Muscle layer of duodenum (tissue), 2 donors: ENCODE results near the gene CLINT1.

ENCODE experiments used
- H3K27ac ChIP-seq: one replicate; pipeline ENCODE4 v1.7.0; 2013; ENCODE audit warnings: mild to moderate bottlenecking, low read length
- H3K27me3 ChIP-seq: one replicate; pipeline ENCODE4 v1.7.0; 2013; ENCODE audit warnings: low read depth, mild to moderate bottlenecking, control low read depth, low read length
- H3K36me3 ChIP-seq, 2 donors: one replicate each; pipeline ENCODE4 v1.7.0; 2013; ENCODE audit warnings: low read length in 2 of 2, control low read depth in 1 of 2, mild to moderate bottlenecking in 1 of 2; ENCODE audit not compliant: insufficient read depth in 2 of 2, control insufficient read depth in 1 of 2
- H3K4me1 ChIP-seq, 2 donors: one replicate each; pipeline ENCODE4 v1.7.0; 2013; ENCODE audit warnings: low read length in 2 of 2, mild to moderate bottlenecking in 2 of 2, control low read depth in 1 of 2, moderate library complexity in 1 of 2; ENCODE audit not compliant: insufficient read depth in 2 of 2, control insufficient read depth in 1 of 2
- H3K4me3 ChIP-seq, 2 donors: one replicate each; pipeline ENCODE4 v1.7.0; 2013; ENCODE audit warnings: low read length in 2 of 2, low read depth in 1 of 2, mild to moderate bottlenecking in 1 of 2
- H3K9me3 ChIP-seq, 2 donors: one replicate each; pipeline ENCODE4 v1.7.0; 2013; ENCODE audit warnings: low read length in 2 of 2, control low read depth in 1 of 2, mild to moderate bottlenecking in 1 of 2; ENCODE audit not compliant: control insufficient read depth in 1 of 2
- donor health status: healthy.

The CLINT1 gene

GRCh38 chr5:157817928-157818327 is 41.0 kb downstream of the CLINT1 start:
- Histone ChIP-seq H3K36me3 (peaks cover 9 to 27% of the 10 kb centered on the region in 2 donors), H3K9me3 (no peaks in the 10 kb centered on the region), H3K27me3 (no peaks in the 10 kb centered on the region), H3K4me3 (no peak overlapping the region), H3K27ac (no peak overlapping the region), H3K4me1 (peaks cover 9 to 28% of the 10 kb centered on the region in 2 donors)

GRCh38 chr5:157817387-157817702 is 41.6 kb downstream of the CLINT1 start:
- Histone ChIP-seq H3K36me3 (peaks cover 11 to 33% of the 10 kb centered on the region in 2 donors), H3K9me3 (no peaks in the 10 kb centered on the region), H3K27me3 (no peaks in the 10 kb centered on the region), H3K4me1 (peaks cover 9 to 28% of the 10 kb centered on the region in 2 donors), H3K4me3 (no peak overlapping the region), H3K27ac (no peak overlapping the region)

- no peak overlapping the region for H3K4me3 ChIP-seq
- peaks cover 8 to 28% of the 10 kb centered on the region in 2 donors for H3K4me1 ChIP-seq
- no peak overlapping the region for H3K27ac ChIP-seq
- H3K27me3 ChIP-seq: no peaks in the 10 kb centered on the region
- H3K9me3 ChIP-seq: no peaks in the 10 kb centered on the region
- H3K36me3 ChIP-seq: peaks cover 16 to 33% of the 10 kb centered on the region in 2 donors
Observed at GRCh38 chr5:157816682-157817386, 42.1 kb downstream of the CLINT1 start.

- Histone ChIP-seq H3K4me3 (no peak overlapping the region), H3K27ac (no peak overlapping the region), H3K27me3 (no peaks in the 10 kb centered on the region), H3K4me1 (peaks cover 0 to 8% of the 10 kb centered on the region in 2 donors), H3K9me3 (no peaks in the 10 kb centered on the region), H3K36me3 (peaks cover 24 to 33% of the 10 kb centered on the region in 2 donors)
Observed at GRCh38 chr5:157812086-157812485, 46.9 kb downstream of the CLINT1 start.

- Histone ChIP-seq H3K27ac (no peak overlapping the region), H3K36me3 (peaks cover 31 to 44% of the 10 kb centered on the region in 2 donors), H3K4me1 (no peaks in the 10 kb centered on the region), H3K27me3 (no peaks in the 10 kb centered on the region), H3K9me3 (no peaks in the 10 kb centered on the region), H3K4me3 (no peak overlapping the region)
Observed at GRCh38 chr5:157808043-157808442, 50.9 kb downstream of the CLINT1 start.

- no peak overlapping the region for H3K27ac ChIP-seq
- H3K4me3 ChIP-seq: no peak overlapping the region
- H3K27me3 ChIP-seq: no peaks in the 10 kb centered on the region
- H3K36me3 ChIP-seq: peaks cover 31% of the 10 kb centered on the region in 2 donors
- no peaks in the 10 kb centered on the region for H3K4me1 ChIP-seq
- H3K9me3 ChIP-seq: no peaks in the 10 kb centered on the region
Observed at GRCh38 chr5:157802736-157803135, 56.2 kb downstream of the CLINT1 start.

- Histone ChIP-seq H3K36me3 (peaks cover 22 to 24% of the 10 kb centered on the region in 2 donors), H3K4me3 (no peak overlapping the region), H3K27ac (no peak overlapping the region), H3K4me1 (no peaks in the 10 kb centered on the region), H3K27me3 (no peaks in the 10 kb centered on the region), H3K9me3 (no peaks in the 10 kb centered on the region)
Observed at GRCh38 chr5:157800137-157800536, 58.8 kb downstream of the CLINT1 start.

GRCh38 chr5:157799578-157799977 is 59.4 kb downstream of the CLINT1 start:
- Histone ChIP-seq H3K4me3 (no peak overlapping the region), H3K27ac (no peak overlapping the region), H3K36me3 (peaks cover 18 to 24% of the 10 kb centered on the region in 2 donors), H3K4me1 (no peaks in the 10 kb centered on the region), H3K9me3 (no peaks in the 10 kb centered on the region), H3K27me3 (no peaks in the 10 kb centered on the region)

GRCh38 chr5:157793301-157793700 is 65.6 kb downstream of the CLINT1 start:
- Histone ChIP-seq H3K27me3 (no peaks in the 10 kb centered on the region), H3K36me3 (peaks cover 20 to 29% of the 10 kb centered on the region in 2 donors), H3K9me3 (no peaks in the 10 kb centered on the region), H3K27ac (no peak overlapping the region), H3K4me3 (no peak overlapping the region), H3K4me1 (no peaks in the 10 kb centered on the region)

- no peaks in the 10 kb centered on the region for H3K4me1 ChIP-seq
- no peak overlapping the region for H3K27ac ChIP-seq
- H3K4me3 ChIP-seq: no peak overlapping the region
- H3K36me3 ChIP-seq: peaks cover 27 to 33% of the 10 kb centered on the region in 2 donors
- no peaks in the 10 kb centered on the region for H3K9me3 ChIP-seq
- no peaks in the 10 kb centered on the region for H3K27me3 ChIP-seq
Observed at GRCh38 chr5:157785801-157786200, 73.1 kb downstream of the CLINT1 start.

GRCh38 chr5:157779221-157779620 is 79.7 kb downstream of the CLINT1 start:
- Histone ChIP-seq H3K9me3 (no peaks in the 10 kb centered on the region), H3K36me3 (peaks cover 4 to 6% of the 10 kb centered on the region in 2 donors), H3K27ac (no peak overlapping the region), H3K4me3 (no peak overlapping the region), H3K27me3 (no peaks in the 10 kb centered on the region), H3K4me1 (no peaks in the 10 kb centered on the region)
